Middle frontal gyrus (tissue), 1 donor: ENCODE results near the gene DQX1.

Experiments used
- DNase-seq: peaks from one replicate; pipeline ENCODE4 v3.0.0-alpha.2; 2015; ENCODE audit warnings: low spot score; ENCODE audit errors: extremely low spot score

Gene DQX1

DNA sequence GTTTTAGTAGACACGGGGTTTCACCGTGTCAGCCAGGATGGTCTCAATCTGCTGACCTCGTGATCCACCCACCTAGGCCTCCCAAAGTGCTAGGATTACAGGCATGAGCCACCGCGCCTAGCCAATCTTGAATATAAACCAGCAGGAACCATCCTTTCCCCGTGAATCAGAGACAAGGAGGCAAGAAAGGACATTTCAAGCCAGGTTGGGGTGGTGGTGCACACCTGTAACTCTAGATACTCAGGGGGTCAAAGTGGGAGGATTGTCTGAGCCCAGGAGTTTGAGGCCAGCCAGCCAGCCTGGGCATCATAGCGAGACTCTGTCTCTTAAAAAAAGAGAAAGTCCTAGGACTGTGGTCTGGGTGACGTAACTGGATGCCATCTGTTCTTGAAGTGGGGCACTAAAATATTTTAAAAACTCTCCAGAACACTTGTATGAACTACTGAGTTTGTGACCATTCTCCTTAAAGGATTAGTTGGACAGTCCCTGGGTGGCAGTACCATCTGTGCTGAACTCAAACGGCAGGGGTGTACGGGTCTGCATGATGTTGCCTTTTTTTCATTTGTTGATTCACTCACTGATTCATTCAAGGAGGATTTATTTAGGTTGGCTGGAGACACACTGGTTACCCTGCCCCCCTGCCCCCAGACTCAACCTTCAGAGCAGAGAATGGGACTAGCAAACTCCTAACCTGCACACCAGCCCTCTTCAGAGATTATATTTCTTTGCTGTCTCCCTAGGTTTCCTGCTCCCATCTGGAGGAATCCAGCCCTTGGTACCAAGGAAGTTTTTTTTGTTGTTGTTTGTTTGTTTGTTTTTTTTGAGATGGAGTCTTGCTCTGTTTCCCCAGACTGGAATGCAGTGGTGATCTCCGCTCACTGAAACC lies 14.7 kb downstream of the DQX1 start:
- DNase-seq, result no peak

DNA sequence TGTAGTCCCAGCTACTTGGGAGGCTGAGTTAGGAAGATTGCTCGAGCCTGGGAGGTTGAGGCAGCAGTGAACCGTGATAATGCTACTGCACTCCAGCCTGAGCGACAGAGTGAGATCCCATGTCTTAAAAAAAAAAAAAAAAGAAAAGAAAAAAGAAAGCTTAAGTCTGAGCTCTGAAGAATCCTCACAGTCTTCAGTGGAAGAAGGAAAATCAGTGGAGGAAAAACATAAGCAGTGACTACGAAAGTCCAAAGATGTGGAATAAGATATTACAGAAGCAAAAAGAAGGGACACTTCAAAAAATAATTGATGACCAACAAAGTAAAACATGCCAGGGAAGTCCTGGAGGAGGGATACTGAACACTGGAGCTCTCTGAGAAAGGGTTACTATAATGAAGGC lies 15.8 kb downstream of the DQX1 start:
- no peak for DNase-seq

DNA sequence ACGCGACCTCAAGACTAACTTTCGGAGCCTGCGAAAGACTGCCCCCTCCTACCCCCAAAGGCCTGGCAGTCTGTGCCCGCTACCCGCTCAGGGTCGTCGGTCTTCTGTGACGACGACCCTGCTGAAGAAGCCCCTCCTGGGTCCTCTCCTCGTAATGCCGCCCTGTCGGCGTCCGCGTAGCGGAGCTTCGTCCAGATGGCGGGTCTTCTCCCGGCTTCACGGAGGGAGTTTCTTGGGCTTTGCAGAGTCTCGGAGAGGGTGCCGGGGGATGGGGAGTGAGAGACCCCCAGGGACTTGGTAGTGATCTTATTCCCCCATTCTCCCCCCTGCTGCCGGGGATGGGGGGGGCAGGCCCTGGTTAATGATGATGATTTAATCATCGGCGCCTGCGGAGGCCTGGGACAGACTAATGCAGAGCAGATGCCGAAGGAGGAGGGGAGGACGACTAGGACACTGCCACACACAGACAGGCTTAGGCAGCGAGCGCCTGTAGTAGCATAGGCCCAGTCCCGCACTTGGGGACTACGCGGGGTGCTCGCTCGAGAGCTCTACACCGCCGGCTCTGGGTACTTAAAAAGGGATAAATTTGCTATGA lies 18.0 kb downstream of the DQX1 start:
- no peak for DNase-seq

DNA sequence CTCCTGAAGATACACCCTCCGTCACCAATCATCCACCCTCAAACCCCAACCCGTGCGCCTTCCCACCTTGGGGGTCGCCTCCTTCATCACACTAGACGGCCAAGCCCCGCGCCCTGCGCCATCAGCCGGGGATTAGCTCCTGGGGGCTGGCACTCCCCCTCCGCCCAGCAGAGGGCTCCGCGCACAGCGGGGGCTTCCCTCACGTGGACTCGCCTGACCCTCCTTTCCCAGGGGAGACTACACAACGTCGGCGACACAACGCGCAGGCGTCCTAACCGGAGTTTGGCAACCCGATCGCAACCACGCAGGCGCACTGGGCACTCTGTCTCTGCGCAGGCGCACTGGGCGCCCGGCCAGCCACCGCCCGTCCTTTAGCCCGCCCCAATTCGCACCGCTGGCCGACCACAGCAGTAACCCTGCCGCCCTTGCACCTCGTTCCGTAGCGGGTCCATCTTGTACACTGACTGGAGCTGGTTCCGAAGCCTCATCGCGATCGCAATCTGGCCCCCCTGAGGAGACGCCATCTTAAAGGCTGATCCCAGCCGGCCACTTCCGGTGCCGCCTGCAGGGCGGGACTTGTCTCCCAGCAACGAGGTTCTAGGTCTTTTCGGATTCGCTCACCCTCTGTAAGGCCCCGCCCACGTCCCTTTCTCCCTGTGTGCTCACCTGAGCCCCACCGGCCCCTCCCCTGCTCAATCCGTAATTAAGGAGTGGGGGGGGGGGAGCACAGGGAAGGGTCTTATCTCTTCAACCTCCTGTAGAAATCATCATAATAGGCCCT lies 18.7 kb downstream of the DQX1 start, which contains the start of gene PCGF1:
Gene PCGF1 (minus strand): TSS at position 551 of the 781 bp plus-strand sequence. CDS start 27 bp downstream, at position 524.
- DNase-seq, result peak; percentile 92

DNA sequence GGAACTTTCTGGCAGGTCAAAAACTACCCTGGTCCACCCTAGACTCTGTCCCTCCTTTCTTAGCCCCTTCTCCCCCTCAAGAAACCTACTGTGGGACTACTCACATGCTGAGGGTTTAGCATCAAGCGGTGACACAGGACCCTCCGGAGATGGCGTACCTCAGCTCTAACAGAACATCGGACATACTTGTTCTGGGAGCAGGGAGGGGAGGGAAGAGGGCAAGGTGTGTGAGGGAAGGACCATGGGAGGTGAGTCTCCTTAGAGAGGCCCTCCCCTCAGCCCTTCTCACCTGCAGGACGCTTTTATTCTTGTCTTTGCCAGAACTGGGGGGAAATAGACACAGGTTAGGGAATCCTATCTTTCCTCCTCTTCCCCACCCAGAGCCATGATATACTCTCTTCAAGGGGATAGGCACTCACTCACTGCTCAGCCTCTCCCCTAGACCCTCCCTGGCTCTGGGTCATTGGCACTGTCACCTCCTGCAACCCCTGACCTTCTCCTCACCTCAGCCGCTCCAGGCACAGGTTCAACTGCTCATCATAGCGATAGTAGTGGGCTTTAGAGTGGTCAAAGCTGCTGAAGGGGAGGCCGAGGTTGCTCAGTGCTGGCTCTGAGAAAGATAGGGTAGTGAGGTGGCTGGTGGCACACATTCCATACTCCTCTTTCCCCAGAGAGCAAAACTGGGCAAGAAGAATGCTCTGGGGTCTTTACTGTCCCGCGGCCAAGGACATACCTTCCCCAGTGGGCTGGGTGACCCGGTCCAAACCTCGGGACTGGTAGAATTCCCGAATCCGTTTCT lies 20.4 kb downstream of the DQX1 start:
- DNase-seq, result no peak

DNA sequence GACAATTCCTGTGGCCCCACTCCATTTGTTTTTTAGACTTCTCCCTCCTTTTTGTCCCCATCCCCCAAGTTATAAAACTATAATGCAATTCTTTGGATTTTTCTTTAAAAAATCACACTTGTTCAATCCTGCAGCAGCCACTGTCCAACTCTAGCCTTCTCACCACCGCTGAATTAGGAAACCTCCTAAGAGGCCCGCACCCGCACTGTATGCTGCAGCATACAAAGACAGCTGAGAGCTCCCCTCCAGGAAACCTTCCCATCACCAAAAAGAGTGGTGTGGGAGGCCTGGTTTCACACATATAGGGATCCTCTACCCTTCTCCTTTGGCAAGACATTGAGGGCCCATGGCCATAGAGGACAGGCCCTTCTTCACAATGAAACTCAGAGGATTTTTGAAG lies 21.4 kb downstream of the DQX1 start:
- no peak for DNase-seq

DNA sequence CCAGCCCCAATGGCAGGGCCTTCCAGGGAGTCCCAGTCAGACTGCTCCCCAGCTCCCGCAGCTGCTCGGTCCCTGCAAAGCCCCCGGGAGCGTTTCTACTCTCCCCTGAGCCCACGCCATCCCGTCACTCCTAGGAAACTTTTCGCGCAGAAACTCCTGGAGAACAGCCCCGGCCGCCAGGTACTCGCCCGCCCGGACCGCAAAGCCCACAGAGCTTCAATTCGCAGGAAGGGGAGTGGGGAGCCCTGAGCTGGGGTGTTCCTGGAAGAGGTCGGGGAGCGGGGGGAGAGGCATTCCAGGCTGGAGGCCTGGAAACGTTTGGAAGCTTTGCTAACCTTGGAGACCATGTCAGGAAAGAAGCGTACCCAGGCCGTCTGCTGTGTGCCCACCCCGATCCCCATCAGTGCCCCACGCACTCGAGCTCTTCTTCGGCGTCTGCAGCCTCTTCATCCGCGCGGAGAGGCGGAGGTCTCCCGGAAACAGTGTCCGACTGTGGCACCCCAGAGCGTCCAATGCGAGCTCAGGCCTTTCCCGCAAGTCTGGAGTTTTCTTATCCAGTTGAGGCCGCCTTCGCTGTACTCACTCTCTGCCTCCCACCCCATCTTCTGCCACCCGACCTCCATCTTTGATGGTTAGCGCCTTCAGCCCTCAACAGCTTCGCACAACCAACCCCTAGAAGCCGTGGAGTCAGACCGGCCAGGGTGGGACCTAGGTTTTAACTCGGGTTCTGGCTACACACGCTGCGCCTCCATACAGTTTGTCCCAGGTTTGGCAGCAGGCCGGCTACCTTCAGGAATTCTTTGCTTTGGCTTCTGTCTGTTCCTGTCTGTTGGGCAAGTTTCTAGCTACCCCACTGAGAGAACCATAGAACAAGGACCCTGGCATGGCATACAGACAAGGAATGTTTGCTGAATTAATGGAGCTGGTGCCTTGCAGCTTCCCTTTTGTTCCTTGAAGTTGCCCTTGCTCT lies 22.2 kb downstream of the DQX1 start:
- DNase-seq, result no peak

DNA sequence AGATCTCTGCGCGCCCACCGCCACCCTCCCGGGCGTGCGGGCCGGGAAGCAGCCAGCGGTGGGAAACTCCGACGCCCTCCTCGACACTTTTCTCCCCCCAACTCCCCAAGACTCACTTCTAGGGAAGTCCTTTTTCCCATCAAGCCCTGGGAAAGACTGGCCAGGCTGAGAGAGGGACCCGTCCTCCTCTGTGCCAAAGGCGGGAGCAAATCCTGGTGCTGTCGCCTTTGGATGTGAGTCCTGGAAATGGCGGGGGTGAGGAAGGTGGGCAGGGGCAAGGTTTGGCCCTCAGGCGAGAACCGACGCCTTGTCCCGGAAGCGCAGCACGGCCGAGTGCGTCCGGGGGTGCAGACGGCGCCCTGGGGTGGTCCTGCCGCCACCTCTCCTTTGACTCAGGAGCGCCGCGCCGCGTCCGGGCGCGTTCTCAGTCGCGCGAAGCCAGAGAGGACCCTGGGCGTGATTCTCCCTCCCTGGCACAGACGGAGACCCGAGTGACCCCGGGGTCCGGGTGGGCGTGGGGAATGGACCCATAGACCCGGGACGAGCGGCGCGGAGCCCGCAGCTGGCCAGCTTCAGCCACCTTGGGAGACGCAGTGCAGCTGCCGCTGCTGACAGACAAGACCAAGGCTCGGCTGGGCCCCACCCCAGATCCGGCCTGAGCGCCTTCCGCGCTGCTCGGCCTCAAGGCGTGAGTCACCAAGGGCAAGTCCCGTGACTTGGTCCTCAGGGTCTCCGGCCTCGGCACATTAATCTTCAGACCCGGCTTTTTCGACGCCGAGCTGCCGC lies 23.1 kb downstream of the DQX1 start:
- no peak for DNase-seq

DNA sequence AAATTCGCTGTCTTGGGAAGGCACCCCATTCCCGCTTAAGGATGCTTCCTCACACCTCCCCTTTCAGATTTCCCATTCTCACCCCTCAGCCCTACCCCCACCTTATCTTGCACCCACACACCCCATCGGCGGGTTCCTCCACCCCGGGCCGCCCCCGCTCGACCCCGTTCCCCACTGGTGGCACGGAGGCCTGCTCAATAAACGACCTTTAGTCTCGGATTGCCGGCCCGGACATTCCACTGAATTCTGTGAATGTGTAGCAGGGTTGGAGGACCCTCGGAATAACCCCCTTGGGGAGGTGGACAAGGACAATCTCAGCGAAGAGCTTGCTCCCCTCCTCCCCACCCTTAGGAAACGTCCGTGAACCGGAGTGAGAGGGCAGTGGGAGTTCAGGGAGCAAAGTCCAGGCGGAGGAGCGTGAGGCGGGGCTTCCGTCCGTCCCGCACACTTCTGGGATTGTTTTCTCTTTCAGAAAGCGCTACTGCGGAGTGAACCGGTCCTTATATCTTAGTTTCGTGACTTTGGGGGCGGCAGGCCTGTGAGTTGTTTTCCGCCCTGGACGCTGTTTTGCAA lies 23.8 kb downstream of the DQX1 start:
- DNase-seq, result no peak

DNA sequence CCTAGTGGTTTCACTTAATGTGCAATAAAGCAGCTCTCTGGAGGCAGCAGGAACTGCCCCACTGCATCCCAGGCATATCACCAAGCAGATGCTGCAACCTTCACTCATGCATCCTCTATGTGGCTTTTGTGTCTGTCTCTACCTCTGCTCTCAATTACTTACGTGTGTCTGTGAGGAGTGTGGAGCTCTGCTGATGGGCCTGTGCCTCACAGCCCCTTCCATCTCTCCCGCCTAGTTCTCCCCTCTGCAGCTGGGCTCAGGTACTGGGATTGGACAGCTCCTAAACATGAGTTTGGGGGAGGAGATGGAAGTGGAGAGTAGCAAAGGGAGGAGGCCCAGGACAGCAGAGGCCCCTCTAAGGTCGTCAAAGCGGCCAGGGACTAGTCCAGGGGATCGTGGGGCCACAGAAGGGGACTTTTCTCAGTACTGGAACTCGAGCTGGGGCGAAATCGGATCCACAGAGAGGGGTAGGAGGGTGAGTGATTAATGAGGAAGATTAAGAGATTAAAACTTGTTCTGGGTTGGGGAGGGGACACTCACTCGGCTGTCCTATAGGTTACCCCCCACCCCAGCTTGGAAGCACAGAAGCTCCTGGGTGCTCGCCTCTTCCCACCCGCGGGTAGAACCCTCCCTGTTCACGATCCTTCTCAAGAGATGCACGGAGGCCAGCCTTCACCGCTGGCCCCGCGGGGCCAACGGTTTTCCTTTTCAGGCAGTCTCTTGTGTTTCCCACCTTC lies 24.5 kb downstream of the DQX1 start:
- DNase-seq, result no peak

DNA sequence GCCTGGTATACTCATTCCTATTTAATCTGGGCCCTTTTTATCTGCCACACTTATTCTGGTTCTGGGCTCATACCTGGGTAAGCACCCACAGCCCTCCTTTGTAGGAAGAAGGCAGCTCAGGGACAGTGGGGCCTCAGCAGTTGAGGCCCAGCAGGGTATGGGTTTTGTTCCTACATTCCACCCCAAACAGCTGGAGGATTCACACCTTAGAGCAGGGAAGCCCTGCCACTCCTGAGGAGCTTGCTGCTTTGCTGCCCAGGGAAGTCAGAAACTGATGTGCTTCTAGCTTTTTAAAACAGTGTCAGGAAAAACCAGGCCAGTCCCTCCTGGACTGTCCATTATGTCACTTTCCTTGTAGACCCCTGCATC lies 25.5 kb downstream of the DQX1 start:
- no peak for DNase-seq

DNA sequence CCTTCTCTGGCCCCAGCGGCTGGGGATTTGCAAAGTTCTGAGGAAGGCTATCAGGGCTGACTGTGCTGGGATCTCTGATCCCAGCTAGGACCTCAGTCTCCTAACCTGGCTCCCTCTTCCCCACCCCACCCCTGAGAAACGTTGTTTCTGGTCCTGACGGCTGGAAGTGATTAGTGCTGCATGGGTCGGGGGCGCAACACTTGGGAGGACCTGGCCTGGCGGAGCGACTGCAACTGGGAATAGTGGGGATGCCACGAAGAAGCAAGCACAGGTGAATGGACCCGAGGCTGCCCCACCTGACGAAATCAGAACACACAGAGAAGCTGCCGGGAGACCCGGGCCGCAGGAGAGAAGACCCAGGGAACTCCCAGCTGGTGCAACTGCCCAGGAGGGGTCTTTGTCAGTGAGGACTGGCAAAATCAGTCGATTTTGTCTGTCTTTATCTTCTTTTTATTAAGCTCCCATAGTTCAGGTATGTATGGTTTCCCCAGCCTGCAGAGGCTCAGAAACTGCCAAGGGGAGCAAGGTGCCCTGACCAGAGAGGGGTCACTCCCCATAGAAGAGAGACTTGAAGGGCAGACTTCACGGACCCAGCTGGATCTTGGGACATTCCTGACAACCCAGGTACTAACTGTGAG lies 26.0 kb downstream of the DQX1 start:
- DNase-seq, result no peak

DNA sequence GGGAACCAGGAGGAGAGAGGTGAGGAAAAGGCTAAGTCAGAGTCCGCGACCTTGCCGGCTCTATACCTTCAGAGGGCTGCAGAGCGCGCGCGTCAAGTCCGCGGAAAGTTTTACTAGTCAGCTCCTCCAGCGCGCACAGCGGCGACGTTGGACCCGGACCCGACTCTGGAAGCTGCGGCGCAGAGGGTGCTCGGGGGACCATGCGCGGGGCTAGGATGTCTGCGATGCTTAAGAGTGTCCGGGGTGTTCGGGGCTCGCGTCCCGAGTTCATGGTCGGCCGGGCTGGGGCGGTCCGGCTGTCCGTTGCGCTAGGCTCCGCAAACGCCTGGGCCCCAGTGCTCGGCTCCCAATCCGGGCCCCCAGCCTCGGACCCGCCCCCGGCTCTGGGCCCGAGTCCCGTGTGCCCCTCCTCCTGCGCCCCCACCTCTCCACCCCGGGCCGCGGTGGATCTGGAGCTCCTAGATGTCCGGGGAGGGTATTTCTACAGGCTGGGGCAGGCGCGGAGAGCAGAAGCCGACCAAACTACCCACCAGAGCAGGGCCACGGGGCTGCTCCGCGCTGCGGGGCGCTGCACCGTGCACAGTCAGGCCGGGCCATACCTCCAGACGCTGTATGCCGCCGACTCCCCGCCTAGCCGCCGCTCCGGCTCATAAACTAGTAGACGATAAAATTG lies 26.6 kb downstream of the DQX1 start, which contains the start of gene LBX2:
Gene LBX2 (minus strand): TSS at position 337 of the 673 bp plus-strand sequence. CDS start 66 bp downstream, at position 271.
- no peak for DNase-seq

DNA sequence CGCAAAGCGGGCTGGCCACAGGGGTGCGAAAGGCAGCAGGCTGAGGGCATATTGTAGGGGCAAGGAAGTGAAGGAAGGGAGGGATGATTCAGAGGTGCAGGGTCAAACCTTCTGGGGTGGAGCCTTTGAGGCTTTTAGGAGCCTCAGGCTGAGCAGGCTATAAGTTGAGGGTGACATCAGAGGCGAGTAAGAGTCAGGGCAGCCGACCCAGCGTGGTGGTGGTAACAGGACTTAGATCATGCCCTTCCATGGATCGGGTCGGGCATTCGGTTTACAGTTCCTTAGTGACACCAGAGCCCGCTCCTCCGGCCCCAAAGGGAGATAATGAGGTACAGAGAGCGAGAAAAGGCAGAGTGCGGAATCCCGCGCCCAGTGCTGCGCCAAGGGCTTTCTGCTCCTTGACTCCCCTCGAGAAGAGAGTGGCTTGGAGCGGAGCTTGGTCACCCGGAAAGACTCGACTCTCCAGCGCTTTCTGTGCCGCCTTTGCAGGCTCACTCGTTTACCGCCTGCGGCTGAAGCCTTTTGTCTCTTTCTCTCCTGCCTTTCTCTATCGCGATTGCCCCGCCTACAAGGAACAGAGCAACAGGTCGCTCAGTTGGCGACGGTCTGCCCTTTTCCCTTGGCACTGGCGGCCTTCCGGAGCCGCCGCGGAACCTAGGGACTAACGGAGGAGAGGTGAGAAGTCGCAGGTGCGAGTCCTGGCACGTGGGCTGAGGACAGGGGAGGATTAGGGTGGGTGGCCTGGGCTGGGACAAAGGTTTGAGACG lies 27.3 kb downstream of the DQX1 start:
- DNase-seq, result no peak

DNA sequence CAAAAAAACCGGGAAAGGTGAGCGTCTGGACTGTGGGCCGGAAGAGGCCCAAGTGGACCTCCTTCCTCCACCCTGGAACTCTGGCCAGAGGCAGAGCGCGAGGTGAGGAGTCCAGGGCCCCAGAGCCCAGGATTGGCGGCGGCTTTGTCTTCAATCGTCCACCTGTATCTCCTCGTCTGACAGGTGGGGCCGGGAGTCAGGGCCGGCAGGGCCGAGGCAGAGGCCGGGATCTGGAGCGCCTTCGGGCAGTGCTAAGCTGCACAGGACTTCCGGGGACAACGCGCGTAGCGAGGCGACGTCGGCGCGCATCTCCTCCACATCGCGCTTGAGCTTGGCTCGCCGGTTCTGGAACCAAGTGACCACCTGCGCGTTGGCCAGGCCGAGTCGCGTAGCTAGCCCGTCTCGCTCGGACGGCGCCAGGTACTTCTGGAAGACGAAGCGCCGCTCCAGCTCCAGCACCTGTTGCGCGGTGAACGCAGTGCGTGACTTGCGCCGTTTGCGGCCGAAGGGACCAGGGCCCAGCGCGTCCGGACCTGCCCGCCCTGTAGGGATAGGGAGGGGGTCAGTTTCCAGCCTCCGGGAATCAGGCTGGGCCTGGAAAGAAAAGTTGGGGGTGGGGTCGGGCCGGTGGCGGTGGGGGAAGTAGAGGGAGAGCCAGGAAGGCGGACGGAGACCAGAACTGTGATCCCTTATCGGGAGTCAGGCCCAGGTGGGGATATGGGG lies 28.1 kb downstream of the DQX1 start:
- DNase-seq, result no peak
